Measurements from ENCODE around the gene ZBTB32.

GRCh38 chr19:35734889-35735288 lies 30.5 kb downstream of the ZBTB32 start:
- TF ChIP-seq CTCF (IDR thresholded peaks at IDR 0.05; ENCODE audit: insufficient read depth, low read depth, low read length) (no peak), EZH2 (IDR thresholded peaks at IDR 0.05; ENCODE audit: insufficient read depth, low read length) (no peak)
